GM12891 (cell line): ENCODE data around the gene SLC25A24.

Source experiments
- PAX5 ChIP-seq: IDR thresholded peaks from 2 replicates; pipeline ENCODE4 v1.6.1; 2011; ENCODE audit warnings: low read length, moderate library complexity, mild to moderate bottlenecking; ENCODE audit not compliant: insufficient read depth, severe bottlenecking
- POLR2A ChIP-seq: IDR thresholded peaks from 2 replicates; pipeline ENCODE4 v1.6.1; 2011; ENCODE audit warnings: low read depth, low read length, control low read depth
- POLR2AphosphoS5 ChIP-seq: IDR thresholded peaks from 2 replicates; pipeline ENCODE4 v1.6.1; 2011; ENCODE audit warnings: low read depth, low read length, control low read depth
- POU2F2 ChIP-seq: IDR thresholded peaks from 2 replicates; pipeline ENCODE4 v1.6.1; 2011; ENCODE audit warnings: low read depth, mild to moderate bottlenecking, control low read depth, low read length, moderate library complexity
- SPI1 ChIP-seq: IDR thresholded peaks from 2 replicates; pipeline ENCODE4 v1.6.1; 2011; ENCODE audit warnings: low read depth, low read length, control low read depth
- TAF1 ChIP-seq: IDR thresholded peaks from 2 replicates; pipeline ENCODE4 v1.6.1; 2011; ENCODE audit warnings: low read depth, low read length, control low read depth

- TF ChIP-seq POLR2AphosphoS5 (no peak), POLR2A (no peak), TAF1 (no peak), PAX5 (no peak), SPI1 (no peak), POU2F2 (no peak)
Measured at GRCh38 chr1:108121358-108122143, 78.6 kb downstream of the SLC25A24 start.
